Muscle of leg (tissue), 16 donors: ENCODE data around the gene UTF1. TPM values are rescaled to one million over a fixed set of nuclear protein-coding genes. Genes with fewer than 3 reads are reported as not detected.

Experiments
- DNase-seq: peaks from one replicate; pipeline ENCODE4 v3.0.0; 2013
- H3K27ac ChIP-seq: one replicate; pipeline ENCODE4 v1.5.1; 2013; ENCODE audit warnings: mild to moderate bottlenecking, low read length, control low read depth
- H3K27me3 ChIP-seq: one replicate; pipeline ENCODE4 v1.6.1; 2013; ENCODE audit warnings: low read length; ENCODE audit not compliant: control insufficient read depth, insufficient read depth
- H3K36me3 ChIP-seq: one replicate; pipeline ENCODE4 v1.6.1; 2013; ENCODE audit warnings: low read length; ENCODE audit not compliant: control insufficient read depth, insufficient read depth
- H3K4me1 ChIP-seq: one replicate; pipeline ENCODE4 v1.6.1; 2013; ENCODE audit warnings: low read length; ENCODE audit not compliant: control insufficient read depth, insufficient read depth
- H3K4me3 ChIP-seq: one replicate; pipeline ENCODE4 v1.5.1; 2013; ENCODE audit warnings: low read length, control low read depth
- H3K9me3 ChIP-seq: replicated peaks from 2 replicates; pipeline ENCODE4 v1.6.1; 2013; ENCODE audit warnings: low read depth, low read length; ENCODE audit not compliant: control insufficient read depth
- WGBS: methylation state at CpG from one replicate; pipeline ENCODE4 v1.1.5; 2013; ENCODE audit warnings: missing lambda C conversion rate; ENCODE audit not compliant: insufficient coverage; 5-methylcytosine and 5-hydroxymethylcytosine counted together
- long read RNA-seq, 11 donors: transcript quantifications; one replicate each; lab custom pipeline, GENCODE V29; 2026
- polyA plus RNA-seq, 8 donors: library from polyadenylated mRNA; unstranded; fragments of 120-200 nt; gene quantifications; one replicate each; pipeline versions ENCODE4 v1.2.1 to v1.2.3, GENCODE V29; 2013; ENCODE audit warnings: inconsistent platforms in 1 of 8, low replicate concordance in 1 of 8; ENCODE audit not compliant: insufficient read length in 8 of 8, insufficient read depth in 1 of 8
- total RNA-seq: library from RNA; stranded (reverse); fragments of 120-200 nt; gene quantifications from one replicate; pipeline ENCODE4 v1.2.4, GENCODE V29; 2013

UTF1 gene, protein sequence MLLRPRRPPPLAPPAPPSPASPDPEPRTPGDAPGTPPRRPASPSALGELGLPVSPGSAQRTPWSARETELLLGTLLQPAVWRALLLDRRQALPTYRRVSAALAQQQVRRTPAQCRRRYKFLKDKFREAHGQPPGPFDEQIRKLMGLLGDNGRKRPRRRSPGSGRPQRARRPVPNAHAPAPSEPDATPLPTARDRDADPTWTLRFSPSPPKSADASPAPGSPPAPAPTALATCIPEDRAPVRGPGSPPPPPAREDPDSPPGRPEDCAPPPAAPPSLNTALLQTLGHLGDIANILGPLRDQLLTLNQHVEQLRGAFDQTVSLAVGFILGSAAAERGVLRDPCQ
- total RNA-seq = not detected
- polyA plus RNA-seq = not detected
- long read RNA-seq, donor 1 = 0 reads
- long read RNA-seq, donor 2 = 0 reads
- long read RNA-seq, donor 3 = 0 reads
- long read RNA-seq, donor 4 = 0 reads
- long read RNA-seq, donor 5 = 0 reads
- long read RNA-seq, donor 6 = 0 reads
- long read RNA-seq, donor 7 = 0 reads
- long read RNA-seq, donor 8 = 0 reads
- long read RNA-seq, donor 9 = 0 reads
- long read RNA-seq, donor 10 = 0 reads
- long read RNA-seq, donor 11 = 0 reads

DNA sequence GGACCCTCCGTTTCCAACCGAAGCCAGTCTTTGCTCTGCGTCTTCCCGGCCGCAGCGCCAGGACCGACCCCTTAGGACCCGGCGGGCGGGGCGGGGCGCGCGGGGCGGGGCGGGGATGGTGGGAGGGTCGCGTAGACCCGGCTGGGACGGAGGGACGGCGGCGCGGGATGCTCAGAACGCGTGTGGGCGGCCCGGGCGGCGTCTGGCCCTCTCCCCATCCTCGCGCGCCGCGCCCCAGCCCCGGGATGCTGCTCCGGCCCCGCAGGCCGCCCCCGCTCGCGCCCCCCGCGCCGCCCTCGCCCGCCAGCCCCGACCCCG is at the start of gene UTF1:
TSS of gene UTF1 (plus strand) at position 174 of the 318 bp plus-strand sequence. CDS start at position 246, 72 bp downstream.
- under 1% methylated on average over 33 of the region's 49 CpGs for WGBS
- Histone ChIP-seq H3K4me3 (no peak within 1 kb of the TSS), H3K27me3 (peaks cover 82% of the 10 kb centered on the region)

DNA sequence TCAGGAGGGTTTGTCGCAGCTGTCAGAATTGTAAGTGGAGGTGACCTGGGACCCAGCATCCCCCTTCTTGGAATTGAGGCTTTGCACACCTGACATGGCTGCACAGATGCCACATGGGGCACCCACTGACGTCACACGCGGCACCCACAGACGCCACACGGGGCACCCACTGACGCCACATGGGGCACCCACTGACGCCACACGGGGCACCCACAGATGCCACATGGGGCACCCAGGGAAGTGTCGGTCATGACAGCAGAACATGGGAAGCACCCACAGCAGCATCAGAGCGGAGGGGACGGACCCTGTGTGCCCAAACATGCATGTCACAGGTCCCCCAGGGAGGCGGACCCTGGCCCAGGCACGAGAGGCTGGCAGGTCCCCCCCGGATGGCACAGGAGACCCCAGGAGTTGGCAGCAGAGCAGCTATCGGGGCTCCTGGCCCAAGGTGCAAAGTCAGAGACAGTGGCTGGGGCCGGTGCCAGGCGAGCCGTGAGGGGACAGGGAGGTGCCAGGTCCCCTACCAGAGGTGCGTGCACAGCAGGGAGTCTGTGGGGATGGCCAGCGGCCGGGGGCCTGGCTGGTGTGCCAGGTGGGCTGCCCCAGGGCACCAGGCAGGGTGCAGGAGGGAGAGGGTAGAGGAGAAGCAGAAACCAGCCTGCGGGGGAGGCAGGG is 48.9 kb upstream of the UTF1 start:
- no peaks in the 10 kb centered on the region for H3K36me3 ChIP-seq
- peaks cover 3% of the 10 kb centered on the region for H3K4me1 ChIP-seq
- no peak overlapping the region for H3K27ac ChIP-seq
- DNase-seq = no peak
- no peak overlapping the region for H3K4me3 ChIP-seq
- 90% methylated on average over 23 of the region's 23 CpGs for WGBS
- H3K9me3 ChIP-seq = no peaks in the 10 kb centered on the region
- H3K27me3 ChIP-seq = peaks cover 16% of the 10 kb centered on the region

More for the DNA sequence above, at the start of gene UTF1:
- Histone ChIP-seq H3K4me1 (no peaks in the 10 kb centered on the region), H3K36me3 (no peaks in the 10 kb centered on the region), H3K9me3 (no peaks in the 10 kb centered on the region), H3K27ac (no peak within 1 kb of the TSS)
- no peak for DNase-seq

DNA sequence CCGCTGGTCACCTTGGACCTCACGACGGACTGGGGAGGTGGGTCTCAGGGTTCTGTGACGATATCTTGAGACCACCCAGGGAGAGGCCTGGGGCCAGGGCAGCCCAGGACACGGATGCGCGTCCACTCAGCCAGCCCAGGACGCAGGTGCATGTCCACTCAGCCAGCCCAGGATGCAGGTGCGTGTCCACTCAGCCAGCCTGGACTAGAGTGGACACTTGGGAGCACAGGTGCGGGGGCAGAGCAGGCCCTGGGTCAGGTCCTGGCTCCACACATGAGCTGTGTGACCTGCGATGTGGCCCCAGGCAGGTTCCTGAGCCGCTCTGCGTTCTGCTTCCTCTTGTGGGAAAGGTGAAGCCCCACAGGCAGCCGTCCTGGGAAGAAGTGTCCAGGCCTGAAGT is 47.8 kb upstream of the UTF1 start:
- H3K9me3 ChIP-seq = no peaks in the 10 kb centered on the region
- H3K4me1 ChIP-seq = peaks cover 13% of the 10 kb centered on the region
- H3K27me3 ChIP-seq = peaks cover 20% of the 10 kb centered on the region
- H3K4me3 ChIP-seq = no peak overlapping the region
- no peak overlapping the region for H3K27ac ChIP-seq
- WGBS = 57% methylated on average over 11 of the region's 14 CpGs
- DNase-seq = no peak
- no peaks in the 10 kb centered on the region for H3K36me3 ChIP-seq

DNA sequence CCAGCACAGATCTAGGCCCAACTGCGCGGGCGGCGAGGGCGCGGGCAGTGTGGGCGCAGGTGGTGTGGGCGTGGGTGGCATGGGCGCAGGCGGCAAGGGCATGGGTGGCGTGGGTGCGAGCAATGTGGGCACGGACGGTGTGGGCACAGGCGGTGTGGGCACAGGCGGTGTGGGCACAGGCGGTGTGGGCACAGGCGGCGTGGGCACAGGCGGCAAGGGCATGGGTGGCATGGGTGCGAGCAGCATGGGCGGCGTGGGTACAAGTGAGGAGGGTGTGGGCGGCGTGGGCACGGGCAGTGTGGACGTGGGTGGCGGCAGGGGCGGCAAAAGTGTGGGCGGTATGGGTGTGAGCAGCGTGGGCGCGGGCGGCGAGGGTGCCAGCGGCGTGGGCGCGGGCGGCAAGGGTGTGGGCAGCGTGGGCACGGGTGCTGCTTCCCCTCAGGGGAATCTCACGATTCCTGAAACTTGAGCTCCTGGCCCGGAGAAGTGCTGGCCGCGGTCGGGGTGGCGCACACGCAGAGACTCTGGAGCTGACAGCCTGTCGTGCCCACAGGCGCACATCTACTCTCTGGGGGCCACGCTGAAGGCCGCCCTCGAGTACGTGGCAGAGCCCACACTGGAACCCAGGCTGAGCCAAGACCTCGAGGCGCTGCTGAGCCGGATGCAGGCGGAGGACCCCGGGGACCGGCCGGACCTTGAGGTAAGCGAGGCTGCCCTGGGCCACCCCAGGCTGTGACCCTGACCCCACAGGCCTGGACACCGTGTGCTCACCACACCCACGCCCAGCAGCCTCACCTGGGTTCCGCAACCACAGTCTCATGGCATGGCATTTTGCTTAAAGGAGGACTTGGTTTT is 47.0 kb upstream of the UTF1 start:
- Histone ChIP-seq H3K36me3 (no peaks in the 10 kb centered on the region), H3K9me3 (no peaks in the 10 kb centered on the region), H3K4me1 (peaks cover 17% of the 10 kb centered on the region), H3K27me3 (peaks cover 20% of the 10 kb centered on the region), H3K4me3 (no peak overlapping the region), H3K27ac (no peak overlapping the region)
- WGBS = 91% methylated on average over 63 of the region's 66 CpGs
- DNase-seq = no peak

DNA sequence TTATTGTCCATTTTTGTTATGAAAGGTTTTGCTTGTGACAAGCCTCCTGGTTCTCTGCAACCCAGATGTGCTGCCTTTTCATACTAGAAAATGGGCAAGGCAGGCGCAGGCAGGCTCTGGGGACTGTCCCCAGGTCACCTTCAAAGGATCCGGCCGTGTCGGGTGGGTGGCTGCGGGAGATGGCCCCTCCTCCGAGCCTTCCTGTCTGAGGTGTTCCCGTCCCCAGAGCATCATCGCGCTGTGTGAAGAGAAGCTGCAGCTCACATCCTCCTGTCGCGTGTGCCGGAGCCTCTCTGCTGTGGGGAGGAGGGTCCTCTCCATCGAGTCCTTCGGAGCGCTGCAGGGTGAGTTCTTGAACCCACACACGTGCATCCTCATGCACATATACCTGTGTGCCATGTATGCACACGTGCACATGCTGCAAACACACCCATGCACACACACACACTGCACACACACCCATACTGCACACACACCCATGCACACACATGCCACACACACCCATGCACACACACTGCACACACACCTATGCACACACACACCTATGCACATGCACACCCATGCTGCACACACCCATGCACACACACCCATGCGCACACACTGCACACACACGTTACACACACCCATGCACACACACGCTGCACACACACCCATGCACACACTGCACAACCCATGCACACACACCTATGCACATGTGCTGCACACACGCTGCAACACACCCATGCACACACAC is 46.2 kb upstream of the UTF1 start:
- Histone ChIP-seq H3K4me3 (no peak overlapping the region), H3K4me1 (peaks cover 17% of the 10 kb centered on the region), H3K9me3 (no peaks in the 10 kb centered on the region), H3K36me3 (no peaks in the 10 kb centered on the region), H3K27me3 (peaks cover 20% of the 10 kb centered on the region), H3K27ac (no peak overlapping the region)
- 63% methylated on average over 12 of the region's 21 CpGs for WGBS
- no peak for DNase-seq

DNA sequence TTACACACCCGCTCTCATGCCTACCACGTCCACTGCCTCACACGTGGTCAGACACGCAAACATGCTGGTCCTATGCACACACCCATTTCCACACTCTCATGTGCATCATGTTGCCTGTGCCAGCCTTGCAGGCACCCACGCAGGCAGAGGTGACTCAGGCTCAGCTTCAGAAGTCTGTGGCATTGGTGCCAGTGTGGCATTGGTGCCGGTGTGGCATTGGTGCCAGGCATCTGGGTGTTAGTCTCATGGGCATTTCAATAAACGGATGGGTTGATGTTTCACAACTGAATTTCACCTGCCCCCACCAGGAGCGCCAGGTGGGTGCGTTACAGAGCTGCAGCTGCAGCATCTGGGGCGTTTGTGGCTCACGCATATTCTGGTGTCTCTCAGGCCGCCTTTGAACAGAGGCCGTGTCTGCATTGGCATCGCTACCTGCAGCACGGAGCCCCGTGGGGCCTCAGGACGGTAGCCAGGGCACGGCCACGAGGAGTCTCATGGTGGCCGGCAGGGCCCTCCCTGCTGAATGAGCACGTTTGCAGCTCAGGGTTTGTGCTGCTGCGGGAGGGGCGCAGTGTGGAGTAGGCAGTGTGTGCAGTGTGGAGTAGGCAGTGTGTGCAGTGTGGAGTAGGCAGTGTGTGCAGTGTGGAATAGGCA is 45.3 kb upstream of the UTF1 start:
- Histone ChIP-seq H3K4me1 (peaks cover 17% of the 10 kb centered on the region), H3K9me3 (no peaks in the 10 kb centered on the region), H3K27me3 (peaks cover 26% of the 10 kb centered on the region), H3K36me3 (no peaks in the 10 kb centered on the region), H3K27ac (no peak overlapping the region), H3K4me3 (no peak overlapping the region)
- 79% methylated on average over 20 of the region's 23 CpGs for WGBS
- DNase-seq = no peak

DNA sequence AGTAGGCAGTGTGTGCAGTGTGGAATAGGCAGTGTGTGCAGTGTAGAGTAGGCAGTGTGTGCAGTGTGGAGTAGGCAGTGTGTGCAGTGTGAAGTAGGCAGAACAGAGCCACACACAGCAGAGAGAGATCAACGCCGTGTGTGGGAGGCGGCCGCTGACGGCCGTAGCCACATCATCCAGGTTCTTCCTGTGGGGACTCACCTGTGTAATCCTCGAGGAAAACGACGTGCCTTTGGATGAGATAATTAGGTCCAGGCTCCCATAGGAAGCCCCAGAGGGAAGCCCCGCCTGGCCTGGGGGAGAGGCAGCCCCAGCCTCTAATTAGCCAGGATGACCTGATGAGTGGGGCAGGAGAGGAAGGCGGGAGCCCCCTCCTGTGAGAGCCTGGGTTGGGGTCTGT is 44.6 kb upstream of the UTF1 start:
- 47% methylated on average over 10 of the region's 11 CpGs for WGBS
- Histone ChIP-seq H3K27ac (no peak overlapping the region), H3K27me3 (peaks cover 28% of the 10 kb centered on the region), H3K9me3 (no peaks in the 10 kb centered on the region), H3K36me3 (no peaks in the 10 kb centered on the region), H3K4me3 (no peak overlapping the region), H3K4me1 (peaks cover 17% of the 10 kb centered on the region)
- DNase-seq = no peak

DNA sequence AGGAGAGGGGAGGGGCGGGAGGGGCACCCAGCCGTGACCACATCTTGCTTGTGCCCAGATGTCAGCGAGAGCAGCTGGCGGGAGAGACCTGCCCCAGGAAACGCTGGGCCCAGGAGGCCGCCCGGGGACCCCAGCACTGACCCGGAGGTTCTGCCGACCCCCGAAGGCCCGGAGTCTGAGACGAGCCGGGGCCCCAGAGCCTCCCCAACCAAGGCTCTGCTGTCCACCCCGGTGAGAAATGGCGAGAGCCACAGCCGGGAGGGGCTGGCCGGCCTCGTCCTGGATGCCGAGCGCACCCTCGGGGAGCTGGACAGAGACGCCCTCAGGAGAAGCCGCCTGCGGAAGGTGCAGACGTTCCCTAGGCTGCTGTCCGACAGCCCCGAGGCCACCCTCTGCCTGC is 44.1 kb upstream of the UTF1 start:
- H3K36me3 ChIP-seq = no peaks in the 10 kb centered on the region
- 40% methylated on average over 25 of the region's 27 CpGs for WGBS
- peaks cover 28% of the 10 kb centered on the region for H3K27me3 ChIP-seq
- no peak overlapping the region for H3K4me3 ChIP-seq
- DNase-seq = no peak
- no peaks in the 10 kb centered on the region for H3K9me3 ChIP-seq
- H3K4me1 ChIP-seq = peaks cover 17% of the 10 kb centered on the region
- H3K27ac ChIP-seq = no peak overlapping the region

DNA sequence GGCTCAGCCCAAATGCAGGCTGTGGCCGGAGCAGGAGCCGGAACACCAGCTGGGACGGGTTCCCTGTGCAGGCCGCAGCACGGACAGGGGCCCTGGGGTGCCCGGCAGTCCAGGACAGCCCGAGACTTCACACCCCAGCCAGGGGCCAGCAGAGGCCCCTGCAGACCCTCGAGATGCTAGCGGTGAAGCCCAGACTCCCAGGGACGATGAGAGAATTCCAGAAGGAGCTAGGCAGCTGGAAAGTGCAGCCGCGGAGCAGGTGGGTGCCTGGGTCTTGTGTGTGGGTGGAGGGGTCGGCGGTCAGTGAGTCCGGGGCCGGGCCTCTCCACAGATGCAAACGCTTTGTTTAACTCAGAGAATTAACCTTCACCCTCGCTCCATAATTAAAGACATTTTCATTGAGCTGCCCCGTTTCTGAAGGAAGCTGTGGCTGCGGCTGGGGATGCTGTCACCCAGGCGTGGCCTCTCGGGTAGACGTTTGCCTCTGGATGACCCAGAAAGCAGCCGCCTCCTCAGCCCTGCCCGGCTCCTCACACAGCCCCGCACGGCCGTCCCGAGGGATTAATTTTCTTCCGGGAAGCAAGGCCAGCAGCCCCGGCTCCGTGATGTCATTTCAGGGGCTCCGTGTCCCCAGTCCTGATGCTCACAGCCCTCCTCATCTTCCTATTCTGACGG is 43.5 kb upstream of the UTF1 start:
- H3K27ac ChIP-seq = no peak overlapping the region
- H3K9me3 ChIP-seq = no peaks in the 10 kb centered on the region
- H3K4me3 ChIP-seq = no peak overlapping the region
- WGBS = 19% methylated on average over 26 of the region's 34 CpGs
- DNase-seq = peak; percentile 65
- H3K4me1 ChIP-seq = peaks cover 17% of the 10 kb centered on the region
- peaks cover 28% of the 10 kb centered on the region for H3K27me3 ChIP-seq
- H3K36me3 ChIP-seq = no peaks in the 10 kb centered on the region
